Endothelial cell of umbilical vein (primary cell): ENCODE results near the gene OR4C45.

ENCODE experiments used
- EZH2 ChIP-seq: IDR thresholded peaks from 2 replicates; pipeline ENCODE4 v1.6.1; 2012; ENCODE audit warnings: borderline replicate concordance, low read depth, mild to moderate bottlenecking, moderate library complexity, low read length, inconsistent platforms; ENCODE audit not compliant: severe bottlenecking
- JUN ChIP-seq: IDR thresholded peaks from 2 replicates; pipeline ENCODE4 v1.6.1; 2011; ENCODE audit warnings: borderline replicate concordance, low read depth; ENCODE audit not compliant: insufficient read length, insufficient read depth
- POLR2A ChIP-seq: IDR thresholded peaks from 2 replicates; pipeline ENCODE4 v1.6.1; 2012; ENCODE audit warnings: low read depth, mild to moderate bottlenecking, control low read depth, low read length
- TF ChIP-seq, protein P1 (sequence below), 2 donors: IDR thresholded peaks; 1 replicate in 1 of 2; 2 replicates in 1 of 2; pipeline ENCODE4 v1.5.1; 2011; ENCODE audit warnings: low read length in 2 of 2, mild to moderate bottlenecking in 2 of 2, moderate library complexity in 2 of 2, control low read depth in 1 of 2, inconsistent platforms in 1 of 2, low read depth in 1 of 2; ENCODE audit not compliant: insufficient read depth in 1 of 2; ENCODE audit errors: extremely low read depth in 1 of 2

DNA sequence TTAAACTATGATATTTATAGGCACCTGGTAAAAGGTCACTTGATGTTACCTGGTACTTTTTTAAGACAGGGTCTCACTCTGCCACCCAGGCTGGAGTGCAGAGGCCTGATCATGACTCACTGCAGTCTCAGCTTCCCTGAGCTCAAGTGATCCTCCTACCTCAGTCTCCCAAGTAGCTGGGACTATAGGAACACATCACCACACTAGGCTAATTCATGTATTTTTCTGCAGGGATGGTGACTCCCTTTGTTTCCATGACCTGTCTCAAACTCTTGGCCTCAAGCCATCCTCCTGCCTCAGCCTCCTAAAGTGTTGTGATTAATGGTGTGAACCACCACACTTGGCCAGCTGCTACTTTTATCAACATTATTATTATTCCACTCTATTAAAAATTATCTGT is 47.6 kb downstream of the OR4C45 start:
- TF ChIP-seq, protein P1, sequence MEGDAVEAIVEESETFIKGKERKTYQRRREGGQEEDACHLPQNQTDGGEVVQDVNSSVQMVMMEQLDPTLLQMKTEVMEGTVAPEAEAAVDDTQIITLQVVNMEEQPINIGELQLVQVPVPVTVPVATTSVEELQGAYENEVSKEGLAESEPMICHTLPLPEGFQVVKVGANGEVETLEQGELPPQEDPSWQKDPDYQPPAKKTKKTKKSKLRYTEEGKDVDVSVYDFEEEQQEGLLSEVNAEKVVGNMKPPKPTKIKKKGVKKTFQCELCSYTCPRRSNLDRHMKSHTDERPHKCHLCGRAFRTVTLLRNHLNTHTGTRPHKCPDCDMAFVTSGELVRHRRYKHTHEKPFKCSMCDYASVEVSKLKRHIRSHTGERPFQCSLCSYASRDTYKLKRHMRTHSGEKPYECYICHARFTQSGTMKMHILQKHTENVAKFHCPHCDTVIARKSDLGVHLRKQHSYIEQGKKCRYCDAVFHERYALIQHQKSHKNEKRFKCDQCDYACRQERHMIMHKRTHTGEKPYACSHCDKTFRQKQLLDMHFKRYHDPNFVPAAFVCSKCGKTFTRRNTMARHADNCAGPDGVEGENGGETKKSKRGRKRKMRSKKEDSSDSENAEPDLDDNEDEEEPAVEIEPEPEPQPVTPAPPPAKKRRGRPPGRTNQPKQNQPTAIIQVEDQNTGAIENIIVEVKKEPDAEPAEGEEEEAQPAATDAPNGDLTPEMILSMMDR (IDR thresholded peaks at IDR 0.05; ENCODE audit: extremely low read depth in 1 of 2, insufficient read depth in 1 of 2, low read depth in 1 of 2, low read length in 2 of 2), result no peak
- TF ChIP-seq POLR2A (no peak), JUN (no peak), EZH2 (no peak)
